ENCODE data around the gene IGDCC3. TPM values are rescaled to one million over a fixed set of nuclear protein-coding genes. Genes with fewer than 3 reads are reported as not detected.

The IGDCC3 gene
- total and polyA plus RNA-seq, 10 of the 15 experiments (the other 5 are each of a cell fraction or from before 2014, with no cell fraction given), result 0.10 to 0.20 (median 0.15) TPM; not detected in 7

GRCh38 chr15:65365229-65365628 lies 12.6 kb downstream of the IGDCC3 start:
- intact Hi-C loops (cut with micrococcal nuclease; ENCODE audit: unreplicated experiment) (no loop called here), in situ Hi-C loops (cut with MboI) (no loop called here)
- CTCF ChIA-PET, result no interaction called here
- ATAC-seq (no peak), FAIRE-seq (no peak), DNase-seq (ENCODE audit: low read depth, low spot score) (no peak)
- no peak overlapping the region for H2AFZ ChIP-seq (ENCODE audit: control insufficient read depth, low read depth, low read length)
- H3K79me2 ChIP-seq (ENCODE audit: control insufficient read depth, insufficient read depth, low read length), result no peaks in the 10 kb centered on the region
- H3K27ac ChIP-seq (ENCODE audit: control insufficient read depth, insufficient read depth), result no peak overlapping the region
- no peak overlapping the region for H3K4me3 ChIP-seq
- BruUV-seq (replicated peaks), result no TSS peak
- no peak for TF ChIP-seq SUZ12 (IDR thresholded peaks at IDR 0.05; ENCODE audit: unreplicated experiment)
- no peak for TF ChIP-seq BCL11A (IDR thresholded peaks at IDR 0.05; ENCODE audit: low read depth, low read length)
- no peak for TF ChIP-seq MEF2A (IDR thresholded peaks at IDR 0.05; ENCODE audit: insufficient read depth, low read depth, low read length)
- no peak for TF ChIP-seq HDAC2 (IDR thresholded peaks at IDR 0.05)
- no peak for TF ChIP-seq CBFB (IDR thresholded peaks at IDR 0.05; ENCODE audit: low read depth)
- TF ChIP-seq POU2F2 (IDR thresholded peaks at IDR 0.05; ENCODE audit: borderline replicate concordance, low read depth, low read length), result no peak
- no peak for TF ChIP-seq ZNF384 (IDR thresholded peaks at IDR 0.05; ENCODE audit: borderline replicate concordance, low read depth, low read length)
- TF ChIP-seq ZNF24 (IDR thresholded peaks at IDR 0.05), result no peak
- no peak for TF ChIP-seq ZBED1 (IDR thresholded peaks at IDR 0.05; ENCODE audit: borderline replicate concordance)
- no peak for TF ChIP-seq ASH2L (IDR thresholded peaks at IDR 0.05; ENCODE audit: borderline replicate concordance, low read depth)
- no peak for TF ChIP-seq BACH1 (IDR thresholded peaks at IDR 0.05; ENCODE audit: borderline replicate concordance)
- no peak for TF ChIP-seq ESRRA (IDR thresholded peaks at IDR 0.05; ENCODE audit: low read length)
- no peak for TF ChIP-seq TCF7 (IDR thresholded peaks at IDR 0.05; ENCODE audit: borderline replicate concordance)
- no peak for TF ChIP-seq ZZZ3 (IDR thresholded peaks at IDR 0.05; ENCODE audit: control insufficient read depth, insufficient read length, low read depth)
- no peak for TF ChIP-seq RCOR1 (conservative IDR thresholded peaks at IDR 0.05; ENCODE audit: low read depth, low read length)
- TF ChIP-seq IKZF2 (IDR thresholded peaks at IDR 0.05), result no peak
- H3K4me1 ChIP-seq (ENCODE audit: control insufficient read depth, insufficient read depth, low read length), result no peaks in the 10 kb centered on the region
- H3K9me3 ChIP-seq (replicated peaks; ENCODE audit: control insufficient read depth, insufficient read depth, low read length), result no peaks in the 10 kb centered on the region
- POLR2A ChIA-PET, result no interaction called here
- 50% methylated on average over 2 of the region's 2 CpGs for WGBS (ENCODE audit: insufficient coverage, insufficient replicate concordance, low lambda C conversion rate, missing lambda C conversion rate)
- H3K36me3 ChIP-seq (ENCODE audit: control insufficient read depth in 2 of 2, insufficient read depth in 2 of 2, low read length in 1 of 2), result no peaks in the 10 kb centered on the region
- H3K9ac ChIP-seq (ENCODE audit: control insufficient read depth, insufficient read depth, low read length), result no peak overlapping the region
- H3K27me3 ChIP-seq (replicated peaks in 1 of 2; ENCODE audit: control insufficient read depth in 2 of 2, insufficient read depth in 2 of 2, low read length in 1 of 2), result peaks cover 0 to 1% of the 10 kb centered on the region in 2 experiments; a peak in 2 of 4 replicates
- RAD21 ChIA-PET (ENCODE audit: unreplicated experiment), result no interaction called here
- SMC1A ChIA-PET (ENCODE audit: uncharacterized antibody, unreplicated experiment), result no interaction called here
- no peaks in the 10 kb centered on the region for H4K20me1 ChIP-seq (ENCODE audit: control insufficient read depth, insufficient read depth)
- H3K4me2 ChIP-seq (ENCODE audit: control insufficient read depth, insufficient read depth), result no peak overlapping the region
